GM18511 (cell line): ENCODE data around the gene TRIM63.
"Not testable (repeated sequence)": the region's sequence is repeated elsewhere in the genome, so short reads cannot be mapped to it uniquely, and the experiment has no call there.

Experiments used
- ATAC-seq: cut with Tn5 transposase; IDR thresholded peaks from one replicate; pipeline ENCODE4 v1.9.1; 2021; ENCODE audit warnings: mild to moderate bottlenecking, moderate library complexity; ENCODE audit not compliant: unreplicated experiment

Gene TRIM63

GRCh38 chr1:26067432-26067911, at the start of gene TRIM63:
Gene TRIM63, minus strand, starts transcription at chr1:26067630. Its CDS starts 136 bp downstream, at chr1:26067494.
- ATAC-seq: no peak

GRCh38 chr1:26114165-26114927, 46.9 kb upstream of the TRIM63 start:
- ATAC-seq: no peak

GRCh38 chr1:26112407-26112775, 45.0 kb upstream of the TRIM63 start:
- ATAC-seq: peak; percentile 11

DNA sequence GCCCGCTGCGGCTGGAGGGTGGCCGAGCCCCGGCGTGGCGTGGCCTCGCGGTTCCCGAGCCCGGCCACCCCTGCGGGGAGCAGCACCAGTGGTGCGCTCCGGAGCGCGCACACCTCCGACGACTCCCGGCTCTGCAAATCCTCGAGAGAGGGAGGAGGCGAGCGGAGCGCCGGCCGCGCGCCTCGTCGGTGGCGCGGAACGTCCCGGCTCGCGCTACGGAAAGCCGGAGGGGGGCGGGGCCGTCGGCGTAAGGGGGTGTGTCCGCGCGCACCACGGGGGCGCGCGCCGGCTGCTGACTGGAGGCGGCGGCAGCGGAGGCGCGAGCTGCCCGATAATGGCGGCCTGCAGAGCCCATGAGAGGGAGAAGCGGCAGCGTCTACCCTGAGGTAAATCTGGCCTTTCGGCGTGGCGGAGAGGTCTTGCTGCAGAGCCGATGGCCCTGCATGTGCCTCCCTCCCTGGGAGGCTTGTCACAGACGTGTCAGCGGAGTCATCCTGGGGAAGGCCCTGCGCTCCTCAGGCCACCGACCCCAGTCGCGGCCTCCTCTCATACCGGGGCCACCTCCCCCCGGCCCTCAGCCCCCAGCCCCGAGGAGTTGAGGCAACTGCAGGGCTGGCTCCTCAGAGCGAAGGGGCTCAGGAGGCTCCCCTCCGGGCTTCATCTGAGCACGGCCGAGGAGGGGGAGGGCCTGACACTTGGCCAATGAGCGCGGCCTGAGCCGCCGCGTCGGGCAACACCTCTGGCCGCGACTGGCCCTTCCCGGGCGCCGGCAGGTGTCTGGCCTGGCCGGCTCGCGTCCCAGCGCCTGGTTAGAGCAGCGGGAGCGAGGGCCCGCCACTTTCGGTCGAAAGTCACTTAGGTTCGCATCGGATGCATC, 44.3 kb upstream of the TRIM63 start, which contains the start of gene PDIK1L:
Gene PDIK1L, plus strand, starts transcription at position 295 of the 877 bp plus-strand sequence. CDS start 2,485 bp downstream, outside the sequence.
- peak; percentile 75 for ATAC-seq

GRCh38 chr1:26110731-26111529, 43.5 kb upstream of the TRIM63 start:
- peak; percentile 58 for ATAC-seq

DNA sequence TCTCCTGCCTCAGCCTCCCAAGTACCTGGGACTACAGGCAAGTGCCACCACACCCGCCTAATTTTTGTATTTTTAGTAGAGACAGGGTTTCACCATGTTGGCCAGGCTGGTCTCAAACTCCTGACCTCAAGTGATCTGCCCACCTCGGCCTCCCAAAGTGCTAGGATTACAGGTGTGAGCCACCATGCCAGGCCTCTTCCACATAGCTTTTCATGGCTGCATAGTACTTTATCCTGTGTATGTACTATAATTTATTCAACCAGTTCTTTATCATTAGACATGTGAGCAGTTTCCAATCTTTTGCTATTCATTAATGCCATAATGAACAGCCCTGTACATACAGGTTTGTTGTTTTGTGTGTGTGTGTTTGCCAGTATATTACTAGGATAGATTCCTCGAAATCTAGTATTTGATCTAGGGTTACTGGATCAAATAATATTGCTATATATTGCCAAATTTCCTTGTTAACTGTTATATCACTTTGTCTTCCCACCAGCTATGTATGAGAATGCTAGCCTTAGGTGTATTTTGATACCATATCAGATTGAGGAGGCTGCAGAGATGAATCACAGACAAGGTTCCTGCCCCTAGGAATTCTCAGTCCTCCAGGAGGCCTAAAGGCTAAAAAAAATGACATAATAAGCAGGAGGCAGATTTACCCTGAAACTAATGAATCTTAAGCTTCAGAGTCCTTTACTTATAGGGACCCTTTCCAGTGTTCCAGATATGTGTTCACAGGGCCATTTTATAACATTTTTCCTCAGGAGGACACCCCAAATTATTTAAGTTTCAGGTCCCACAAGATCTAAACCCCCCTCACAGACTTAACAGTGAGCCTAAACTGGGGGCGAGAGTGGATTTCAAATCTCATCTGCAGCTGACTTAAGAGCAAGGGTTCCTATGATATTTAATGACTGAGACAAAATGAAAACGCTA, 42.1 kb upstream of the TRIM63 start:
- no peak for ATAC-seq

DNA sequence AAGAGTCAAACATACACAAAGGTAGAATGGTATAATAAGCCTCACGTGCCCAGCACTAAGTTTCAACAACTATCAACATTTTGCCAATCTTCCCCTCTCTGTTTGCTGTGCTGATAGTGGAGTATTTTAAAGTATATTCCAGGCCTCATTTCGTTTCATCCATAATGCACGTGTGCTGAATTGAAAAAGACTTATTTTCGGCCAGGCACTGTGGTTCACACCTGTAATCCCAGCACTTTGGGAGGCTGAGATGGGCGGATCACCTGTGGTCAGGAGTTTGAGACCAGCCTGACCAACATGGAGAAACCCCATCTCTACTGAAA, 37.8 kb upstream of the TRIM63 start:
- not testable (repeated sequence) for ATAC-seq

DNA sequence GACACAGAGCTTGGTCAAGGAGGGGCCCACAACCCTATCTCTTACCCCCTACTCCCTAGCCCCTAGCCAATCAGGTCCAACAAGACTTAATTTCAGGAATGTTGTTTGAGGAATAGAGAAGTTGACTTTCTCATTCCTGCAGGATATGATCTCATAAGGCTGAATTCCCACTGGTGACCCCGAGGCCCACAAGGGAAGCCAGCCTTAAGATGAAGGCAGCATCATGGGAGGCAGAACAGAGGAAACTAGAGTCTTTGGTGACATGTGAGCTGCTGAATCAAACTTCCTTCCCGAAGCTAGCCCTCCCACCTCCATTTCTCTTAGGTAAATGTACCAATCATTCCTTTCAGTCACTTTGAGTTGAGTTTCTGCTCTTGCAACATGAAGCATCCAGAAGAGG, 35.1 kb upstream of the TRIM63 start:
- ATAC-seq: no peak

GRCh38 chr1:26102119-26102518, 34.7 kb upstream of the TRIM63 start:
- ATAC-seq: no peak

- ATAC-seq: not testable (repeated sequence)
These were observed 32.8 kb upstream of the TRIM63 start for GRCh38 chr1:26100204-26100603.

DNA sequence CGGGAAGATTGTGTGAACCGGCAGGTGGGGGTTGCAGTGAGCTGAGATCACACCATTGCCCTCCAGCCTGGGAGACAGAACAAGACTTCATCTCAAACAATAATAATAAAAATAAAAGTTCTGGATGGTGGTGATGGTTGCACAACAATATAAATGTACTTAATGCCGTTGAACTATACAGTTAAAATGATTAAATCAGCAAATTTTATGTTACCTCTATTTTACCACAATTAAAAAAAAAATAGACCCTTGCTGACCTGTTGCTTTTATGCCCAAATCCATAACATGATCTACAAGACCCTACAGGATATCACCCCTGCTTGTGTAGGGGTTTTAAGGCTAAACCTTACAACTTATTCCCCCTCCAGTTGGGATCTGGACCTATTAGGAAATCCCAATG, 32.4 kb upstream of the TRIM63 start:
- ATAC-seq: no peak

GRCh38 chr1:26098602-26099001, 31.2 kb upstream of the TRIM63 start:
- no peak for ATAC-seq

DNA sequence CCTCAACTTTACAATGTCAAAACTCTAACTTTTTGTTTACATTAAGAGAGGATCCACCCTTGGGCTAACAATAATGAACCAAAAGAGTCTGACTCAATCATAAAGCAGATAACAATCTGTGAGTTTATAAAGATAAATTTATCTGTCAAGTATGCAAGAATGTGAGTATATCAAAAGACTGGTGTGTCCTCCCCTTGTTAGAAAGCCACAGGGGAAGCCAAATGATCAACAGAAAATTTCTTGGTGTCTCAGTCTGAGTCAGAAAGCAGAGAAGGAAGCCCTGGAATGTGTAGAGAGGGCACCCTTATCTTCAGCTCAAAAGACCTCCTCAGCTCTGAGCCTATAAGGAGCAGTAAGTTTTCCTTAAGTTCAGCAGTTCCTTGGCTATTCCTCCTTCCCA, 30.3 kb upstream of the TRIM63 start:
- ATAC-seq: no peak

GRCh38 chr1:26096471-26096870, 29.0 kb upstream of the TRIM63 start:
- no peak for ATAC-seq

DNA sequence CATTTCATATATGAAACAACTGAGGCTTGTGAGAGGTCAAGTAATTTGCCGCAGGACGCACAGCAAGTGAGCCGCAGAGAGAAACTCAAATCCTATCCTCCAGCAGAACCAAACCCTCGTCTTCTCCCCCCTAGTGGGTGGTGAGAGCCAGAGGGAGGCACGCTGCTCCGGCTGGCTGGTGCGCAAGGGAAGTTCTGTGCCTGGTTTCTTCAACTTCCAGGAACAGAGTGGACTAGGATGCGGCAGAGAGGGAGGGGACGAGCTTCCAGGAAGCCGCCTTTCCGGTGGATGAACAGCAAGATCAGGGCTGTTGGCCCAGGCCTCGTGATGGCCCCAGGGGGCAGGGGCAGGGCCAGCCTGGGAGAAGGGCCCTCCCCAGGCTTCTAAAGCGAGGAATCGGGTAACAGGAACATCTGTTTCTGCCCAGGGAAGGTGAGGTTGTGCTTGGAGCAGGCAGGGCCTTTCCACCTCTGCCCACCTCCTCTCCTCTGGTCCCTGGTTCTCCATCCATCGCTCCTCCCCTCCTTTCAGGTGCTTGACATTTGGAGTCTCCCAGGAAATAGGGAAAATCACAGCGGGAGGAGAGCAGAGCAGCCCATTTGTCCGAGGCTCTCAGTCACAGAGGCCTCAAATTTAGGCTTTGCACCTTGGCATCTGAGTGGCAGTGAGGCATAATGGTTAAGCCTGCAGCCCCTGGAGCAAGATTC, 27.4 kb upstream of the TRIM63 start:
- ATAC-seq: no peak

DNA sequence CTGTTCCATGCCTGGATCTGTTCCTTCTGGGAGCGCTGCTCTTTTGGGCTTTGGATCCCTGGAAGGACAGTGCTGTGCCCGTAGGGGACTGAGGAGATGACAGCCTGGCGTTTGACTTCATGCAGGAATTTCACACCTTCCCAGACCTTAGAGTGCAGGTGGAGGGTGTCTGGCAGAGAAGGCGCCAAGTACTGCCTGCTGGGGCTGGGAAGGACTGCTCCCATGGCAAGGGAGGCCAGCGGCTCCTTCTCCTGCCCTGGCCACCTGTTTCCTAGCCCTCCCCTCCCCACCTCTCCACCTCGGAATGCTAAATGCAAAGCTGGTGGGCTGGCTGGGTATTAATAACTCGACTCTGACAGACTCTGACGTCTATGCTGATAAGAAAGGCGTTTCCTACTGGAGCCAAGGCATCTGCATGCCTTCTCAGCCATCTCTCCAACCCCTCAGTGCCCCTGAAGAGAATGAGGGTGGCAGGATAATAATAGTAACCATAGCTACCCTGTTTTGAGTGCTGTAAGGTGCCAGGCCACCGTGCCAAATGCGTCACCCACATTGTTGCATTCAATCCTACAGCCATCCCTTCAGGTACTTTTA, 26.7 kb upstream of the TRIM63 start:
- no peak for ATAC-seq

DNA sequence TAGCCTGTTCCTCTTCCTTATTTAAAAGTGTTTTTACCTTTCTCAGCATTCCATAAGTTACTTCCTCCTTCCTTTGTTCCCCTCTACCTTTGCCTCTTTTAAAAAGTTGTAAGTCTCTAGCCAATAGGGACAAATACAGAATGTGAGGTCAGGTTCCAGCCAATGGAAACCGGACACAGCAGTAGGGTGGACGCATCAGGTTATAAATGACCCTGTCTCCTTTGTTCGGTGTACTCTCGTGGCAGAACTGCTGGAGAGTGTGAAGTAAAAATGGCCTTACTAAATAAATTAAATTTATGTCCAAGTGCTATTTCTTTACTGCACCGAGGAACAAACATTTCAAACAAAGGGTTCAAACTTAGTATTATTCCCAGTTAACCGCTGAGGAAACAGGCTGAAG, 26.1 kb upstream of the TRIM63 start:
- ATAC-seq: not testable (repeated sequence)

- ATAC-seq: no peak
These were observed 25.0 kb upstream of the TRIM63 start for GRCh38 chr1:26092422-26092821.

DNA sequence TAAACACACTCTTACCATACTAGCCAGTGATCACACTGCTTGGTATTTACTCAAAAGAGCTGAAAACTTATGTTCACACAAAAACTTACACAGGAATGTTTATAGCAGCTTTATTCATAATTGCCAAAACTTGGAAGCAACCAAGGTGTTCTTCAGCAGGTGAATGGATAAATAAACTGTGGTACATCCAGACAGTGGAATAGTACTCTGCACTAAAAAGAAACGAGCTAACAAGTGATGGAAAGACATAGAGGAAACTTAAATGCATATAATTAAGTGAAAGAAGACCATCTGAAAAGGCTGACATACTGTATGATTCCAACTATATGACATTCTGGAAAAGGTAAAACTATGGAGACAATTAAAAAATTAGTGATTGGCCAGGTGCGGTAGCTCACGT, 23.5 kb upstream of the TRIM63 start:
- no peak for ATAC-seq
